Omental fat pad (tissue), 4 donors: ENCODE measurements around the gene DCDC2C. TPM values are rescaled to one million over a fixed set of nuclear protein-coding genes. Genes with fewer than 3 reads are reported as not detected.

Experiments
- ATAC-seq: fragments of 150-250 bp; one replicate; pipeline ENCODE4 v1.9.1; 2016; ENCODE audit warnings: mild to moderate bottlenecking, moderate library complexity; ENCODE audit not compliant: low FRiP score
- DNase-seq: peaks from one replicate; pipeline ENCODE4 v3.0.0-alpha.2; 2019; ENCODE audit warnings: low spot score
- total RNA-seq, 4 donors: library from RNA; depleted of rRNA; stranded (reverse); fragments of >200 nt; gene quantifications; one replicate each; pipeline ENCODE4 v1.1.0, GENCODE V29; 2016
- TF ChIP-seq, protein P1 (sequence below), 3 donors: fragments of 450-650 bp; IDR thresholded peaks; one replicate each; pipeline ENCODE4 v1.5.1; 2016 to 2017; ENCODE audit warnings: antibody characterized with exemption in 3 of 3, mild to moderate bottlenecking in 3 of 3, moderate library complexity in 2 of 3

The DCDC2C gene
- total RNA-seq, 4 donors from 2014 or later, result 0.31 to 1.4 TPM; not detected in 2

- TF ChIP-seq, protein P1, sequence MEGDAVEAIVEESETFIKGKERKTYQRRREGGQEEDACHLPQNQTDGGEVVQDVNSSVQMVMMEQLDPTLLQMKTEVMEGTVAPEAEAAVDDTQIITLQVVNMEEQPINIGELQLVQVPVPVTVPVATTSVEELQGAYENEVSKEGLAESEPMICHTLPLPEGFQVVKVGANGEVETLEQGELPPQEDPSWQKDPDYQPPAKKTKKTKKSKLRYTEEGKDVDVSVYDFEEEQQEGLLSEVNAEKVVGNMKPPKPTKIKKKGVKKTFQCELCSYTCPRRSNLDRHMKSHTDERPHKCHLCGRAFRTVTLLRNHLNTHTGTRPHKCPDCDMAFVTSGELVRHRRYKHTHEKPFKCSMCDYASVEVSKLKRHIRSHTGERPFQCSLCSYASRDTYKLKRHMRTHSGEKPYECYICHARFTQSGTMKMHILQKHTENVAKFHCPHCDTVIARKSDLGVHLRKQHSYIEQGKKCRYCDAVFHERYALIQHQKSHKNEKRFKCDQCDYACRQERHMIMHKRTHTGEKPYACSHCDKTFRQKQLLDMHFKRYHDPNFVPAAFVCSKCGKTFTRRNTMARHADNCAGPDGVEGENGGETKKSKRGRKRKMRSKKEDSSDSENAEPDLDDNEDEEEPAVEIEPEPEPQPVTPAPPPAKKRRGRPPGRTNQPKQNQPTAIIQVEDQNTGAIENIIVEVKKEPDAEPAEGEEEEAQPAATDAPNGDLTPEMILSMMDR (IDR thresholded peaks at IDR 0.05), result no peak
- ATAC-seq (no peak), DNase-seq (no peak)
These were observed 32.7 kb downstream of the DCDC2C start for GRCh38 chr2:3736112-3736511.

DNA sequence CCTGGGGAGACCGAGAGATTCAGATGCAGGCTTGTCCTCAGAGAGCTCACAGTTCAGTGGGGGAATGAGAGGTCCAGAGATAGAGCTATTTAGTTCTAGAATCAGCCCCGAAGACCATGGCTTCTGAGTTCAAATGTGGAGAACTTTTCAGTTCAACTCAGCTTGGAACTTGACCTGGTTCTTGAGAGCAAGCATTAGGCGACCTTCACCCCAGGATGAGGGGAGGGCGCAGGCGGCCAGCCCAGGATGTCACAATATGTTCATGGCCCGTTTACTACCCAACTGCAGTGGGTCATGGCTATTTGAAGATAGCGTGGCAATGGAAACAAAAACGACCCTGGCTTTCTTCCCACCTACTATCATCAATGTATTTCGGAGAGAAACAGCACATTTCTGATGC is 33.8 kb downstream of the DCDC2C start:
- TF ChIP-seq, protein P1 (IDR thresholded peaks at IDR 0.05), result no peak
- DNase-seq, result no peak
- ATAC-seq, result no peak

- ATAC-seq (no peak), DNase-seq (no peak)
These were observed 35.1 kb downstream of the DCDC2C start for GRCh38 chr2:3738454-3738853.

GRCh38 chr2:3739313-3739712 is 35.9 kb downstream of the DCDC2C start:
- TF ChIP-seq, protein P1 (IDR thresholded peaks at IDR 0.05), result no peak
- no peak for DNase-seq
- no peak for ATAC-seq

More at GRCh38 chr2:3738454-3738853, 35.1 kb downstream of the DCDC2C start:
- TF ChIP-seq, protein P1 (IDR thresholded peaks at IDR 0.05), result no peak

DNA sequence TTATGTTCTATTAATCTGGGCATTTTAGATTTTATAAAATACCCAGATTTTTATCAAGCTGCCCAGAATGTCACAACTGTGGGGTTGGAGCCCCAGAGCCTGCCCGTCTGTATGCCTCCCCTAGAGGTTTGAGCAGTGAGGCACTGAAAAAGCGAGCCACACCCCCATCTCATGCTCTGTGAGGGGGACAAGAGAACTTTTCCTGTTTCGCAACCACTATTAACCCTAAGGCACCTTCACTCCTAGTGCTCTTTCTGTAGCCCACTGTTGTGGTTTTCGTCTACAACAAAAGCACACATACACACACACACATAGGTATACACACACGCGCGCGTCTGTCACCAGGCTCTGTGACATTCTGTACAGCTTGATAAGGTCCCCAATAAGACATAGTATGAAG is 38.0 kb downstream of the DCDC2C start:
- no peak for ATAC-seq
- TF ChIP-seq, protein P1 (IDR thresholded peaks at IDR 0.05), result no peak
- DNase-seq, result no peak

DNA sequence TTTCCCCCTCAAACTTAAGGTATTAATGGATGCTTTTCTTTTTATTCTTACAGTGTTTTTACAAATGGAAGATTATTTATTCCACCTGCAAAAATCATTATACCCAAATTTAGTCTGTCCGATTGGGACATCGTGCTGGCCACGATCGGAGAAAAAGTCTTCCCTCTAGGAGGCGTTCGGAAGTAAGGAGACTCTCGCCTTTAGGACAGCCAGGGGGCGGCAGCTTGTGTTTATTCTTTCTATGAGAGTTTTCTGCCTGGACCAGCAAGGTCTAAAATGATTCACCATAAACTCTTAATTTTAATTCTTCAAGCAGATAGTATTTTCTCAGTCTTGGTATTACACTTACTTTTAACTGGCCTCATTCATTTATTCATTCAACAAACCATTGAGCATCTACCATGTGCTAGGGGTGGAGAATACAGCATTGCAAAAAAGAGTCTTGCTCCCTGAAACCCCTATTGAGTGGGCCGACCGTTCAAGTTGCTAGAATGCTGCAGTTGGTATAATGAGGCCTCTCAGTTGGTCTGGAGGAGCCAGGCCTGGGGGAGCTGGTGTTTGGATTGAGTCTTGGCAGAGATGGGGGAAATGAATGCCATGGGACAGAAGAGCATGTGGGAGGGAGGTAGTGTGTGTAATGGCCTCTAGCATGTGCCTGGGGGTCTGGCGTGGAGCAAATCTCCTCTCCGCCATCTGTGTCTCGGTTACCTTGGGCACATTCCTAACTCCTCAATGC is 38.7 kb downstream of the DCDC2C start:
- DNase-seq (no peak), ATAC-seq (no peak)
- TF ChIP-seq, protein P1 (IDR thresholded peaks at IDR 0.05), result no peak
